Ammon's horn (tissue), 1 donor: Measurements from ENCODE around the gene APLP2.
A peak's percentile ranks its signal among the peaks of the same experiment; 100 is the strongest.
"Not testable (repeated sequence)": the region's sequence is repeated elsewhere in the genome, so short reads cannot be mapped to it uniquely, and the experiment has no call there.

Experiments
- DNase-seq: peaks from one replicate; pipeline ENCODE4 v3.0.0-alpha.2; 2016; ENCODE audit warnings: low spot score

The APLP2 gene

DNA sequence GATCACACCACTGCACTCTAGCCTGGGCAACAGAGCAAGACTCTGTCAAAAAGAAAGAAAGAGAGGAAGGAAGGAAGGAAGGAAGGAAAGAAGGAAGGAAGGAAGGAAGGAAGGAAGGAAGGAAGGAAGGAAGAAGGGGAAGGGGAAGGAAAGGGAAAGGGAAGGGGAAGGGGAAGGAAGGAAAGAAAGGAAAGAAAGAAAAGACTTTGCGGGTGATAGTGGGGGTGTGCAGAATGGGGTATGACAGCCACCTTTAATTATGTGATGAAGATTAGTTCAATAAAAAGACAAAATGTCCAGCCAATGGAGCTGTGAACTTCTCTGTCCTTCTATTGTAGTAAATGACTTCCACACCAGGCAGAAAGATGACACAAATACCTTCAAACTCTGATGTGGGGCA lies 8.7 kb upstream of the APLP2 start:
- no peak for DNase-seq

DNA sequence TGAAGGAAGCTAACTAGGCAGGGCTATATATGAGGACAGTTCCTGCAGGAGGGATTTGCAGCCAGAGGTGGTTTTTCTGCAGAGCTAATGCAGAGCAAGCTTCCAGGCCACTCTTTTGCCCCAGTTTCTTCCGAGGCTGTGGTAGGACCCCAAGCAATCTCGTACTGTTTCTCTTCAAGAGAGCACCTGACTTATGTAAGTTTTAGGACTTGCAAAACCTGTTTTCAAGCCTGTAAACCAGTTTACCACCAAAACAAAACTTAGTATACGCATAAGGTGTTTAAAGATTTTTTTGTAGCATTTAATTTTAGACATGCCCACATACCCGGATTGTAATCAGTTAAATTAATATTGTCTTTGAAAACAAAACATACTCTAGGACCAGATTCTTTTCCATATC lies 7.7 kb upstream of the APLP2 start:
- no peak for DNase-seq

DNA sequence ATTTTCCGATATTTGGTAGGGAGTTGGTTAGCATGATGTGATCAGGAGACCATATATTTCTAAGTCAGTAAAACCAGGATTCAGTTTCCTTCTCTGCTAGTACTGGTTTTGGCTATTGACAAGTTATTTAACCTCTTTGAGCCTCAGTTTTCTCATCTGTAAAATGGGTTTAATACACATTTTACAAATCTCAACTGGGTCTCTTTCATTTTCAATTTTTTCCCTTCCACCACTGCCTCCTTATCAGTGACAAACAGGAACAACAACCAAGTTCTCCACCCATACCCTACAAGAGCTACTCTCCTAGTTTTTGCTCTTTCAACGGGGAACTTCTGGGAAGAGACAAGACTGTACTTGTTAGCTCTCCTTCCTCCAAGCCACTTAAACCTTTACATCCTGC lies 6.2 kb upstream of the APLP2 start:
- DNase-seq: no peak

DNA sequence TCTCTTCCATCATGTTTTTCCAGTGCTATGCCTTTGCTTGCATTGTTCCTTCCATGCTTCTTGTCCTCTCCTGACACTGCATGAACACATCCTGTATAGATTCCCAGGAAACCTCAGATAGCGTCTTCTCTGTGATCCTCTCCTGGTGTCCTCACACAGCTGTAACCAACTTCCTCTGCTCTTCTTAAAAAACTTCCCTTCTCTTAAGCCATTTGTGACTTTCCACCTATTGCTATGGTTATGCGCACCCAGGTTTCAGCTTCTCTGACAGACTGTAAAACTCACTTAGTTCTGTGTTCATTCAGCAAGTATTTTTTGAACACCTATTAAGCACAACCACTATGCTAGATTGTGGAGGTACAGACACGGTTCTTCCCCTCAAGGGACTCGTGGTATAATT lies 5.1 kb upstream of the APLP2 start:
- DNase-seq: no peak

DNA sequence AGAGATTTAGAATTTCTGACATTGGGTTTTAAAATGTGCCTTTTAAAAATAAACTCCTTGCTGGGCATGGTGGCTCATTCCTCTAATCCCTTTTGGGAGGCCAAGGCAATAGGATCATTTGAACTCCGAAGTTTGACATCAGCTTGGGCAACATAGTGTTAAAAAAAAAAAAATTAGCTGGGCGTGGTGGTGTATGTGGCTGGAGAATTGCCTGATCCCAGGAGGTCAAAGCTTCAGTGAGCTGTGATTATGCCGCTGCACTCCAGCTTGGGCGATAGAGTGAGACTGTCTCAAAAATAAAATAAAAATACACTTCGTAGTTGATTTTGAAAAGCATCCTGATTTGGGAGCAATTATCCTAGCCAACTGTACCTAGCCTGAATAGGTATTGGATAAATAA lies 3.4 kb upstream of the APLP2 start:
- DNase-seq: no peak

DNA sequence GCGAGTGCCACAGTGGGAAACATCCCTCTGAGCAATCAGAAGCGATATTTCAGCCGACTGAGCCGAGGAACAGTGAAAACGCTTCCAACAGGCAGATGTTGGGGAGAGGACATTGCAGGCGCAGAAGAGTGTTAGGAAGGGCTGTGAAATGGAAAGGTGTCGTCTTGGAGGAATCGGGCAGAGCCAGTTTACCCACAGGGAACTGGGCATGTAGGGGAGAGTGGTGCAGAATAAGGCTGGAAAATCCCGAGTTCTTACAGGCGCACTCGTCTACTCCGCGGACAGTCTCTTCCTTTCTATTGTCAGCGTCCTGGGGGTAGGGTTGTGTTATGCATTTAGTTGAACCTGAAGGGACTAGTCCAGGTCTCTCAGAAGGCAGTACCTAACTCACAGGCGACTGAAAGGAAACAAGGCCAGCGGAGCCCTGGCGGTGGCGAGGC lies 1.1 kb upstream of the APLP2 start:
- DNase-seq: peak; percentile 3

DNA sequence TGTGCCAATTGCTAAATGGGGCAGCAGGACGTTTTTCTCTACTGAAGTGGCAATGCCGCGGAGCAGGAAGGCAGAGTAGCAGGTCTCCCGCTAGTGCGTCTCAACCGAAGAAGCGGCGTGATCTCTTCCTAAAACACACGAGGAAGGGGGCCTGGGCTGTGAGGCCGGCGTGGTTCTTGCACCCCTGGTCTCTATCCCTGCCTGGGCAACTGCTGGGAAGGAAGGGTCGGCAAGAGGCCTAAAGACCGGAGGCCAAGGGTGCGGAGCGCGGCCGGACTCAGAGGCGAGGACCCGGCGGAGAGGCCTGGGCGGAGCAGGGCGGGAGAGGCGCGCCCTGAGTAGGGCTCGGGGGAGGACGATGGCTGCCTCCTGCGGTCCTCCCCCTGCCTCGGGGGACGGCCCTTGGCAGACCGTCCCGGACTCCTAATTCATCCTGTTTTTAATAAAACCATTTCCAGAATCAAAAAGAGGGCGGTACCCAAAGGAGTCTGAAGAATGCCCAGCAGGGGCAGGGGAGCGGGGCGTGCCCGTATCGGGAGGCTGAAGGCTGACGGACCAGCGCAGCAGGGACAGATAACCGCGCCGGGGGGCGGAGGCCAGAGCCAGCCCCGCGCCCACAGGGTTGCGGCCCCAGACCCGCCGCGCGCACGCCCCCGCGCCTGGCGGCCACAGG lies 572 bp upstream of the APLP2 start:
- peak; percentile 72 for DNase-seq

DNA sequence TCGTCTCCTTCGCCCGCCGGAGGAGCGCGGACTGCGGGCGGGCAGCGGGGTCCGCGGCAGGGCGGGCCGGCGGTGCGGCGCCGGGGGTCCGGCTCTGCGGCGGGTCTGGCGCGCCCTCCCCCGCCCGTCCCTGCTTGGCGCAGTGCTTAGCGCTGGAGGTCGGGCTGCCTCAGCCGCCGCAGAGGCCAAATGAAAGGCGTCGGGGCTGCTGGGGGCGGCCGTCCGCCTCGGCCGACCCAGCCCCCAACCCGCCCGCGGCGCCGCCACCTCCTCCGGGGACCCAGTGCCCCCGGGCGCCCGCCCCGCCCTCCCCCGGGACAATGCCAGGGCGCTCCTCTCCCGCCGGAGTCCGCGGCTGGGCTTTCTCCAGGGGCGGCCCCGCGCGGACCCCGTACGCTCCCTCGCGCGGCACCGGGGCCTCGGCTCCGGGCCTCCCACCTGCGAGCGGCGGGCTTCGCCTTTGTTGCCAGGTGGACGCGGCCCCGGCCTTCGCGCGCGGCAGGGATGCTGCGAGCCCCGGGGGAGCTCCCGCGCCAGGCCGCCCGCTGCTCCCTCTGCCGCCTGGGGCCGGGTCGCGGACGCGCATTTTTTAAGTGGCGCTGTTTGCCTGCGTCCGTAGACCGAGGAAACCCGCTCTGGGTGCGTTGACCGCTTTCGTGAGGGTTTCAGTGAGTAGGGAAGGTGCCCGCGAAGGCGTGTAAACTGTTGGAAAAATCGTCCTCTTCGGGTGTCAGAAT lies 583 bp downstream of the APLP2 start:
- peak; percentile 41 for DNase-seq

DNA sequence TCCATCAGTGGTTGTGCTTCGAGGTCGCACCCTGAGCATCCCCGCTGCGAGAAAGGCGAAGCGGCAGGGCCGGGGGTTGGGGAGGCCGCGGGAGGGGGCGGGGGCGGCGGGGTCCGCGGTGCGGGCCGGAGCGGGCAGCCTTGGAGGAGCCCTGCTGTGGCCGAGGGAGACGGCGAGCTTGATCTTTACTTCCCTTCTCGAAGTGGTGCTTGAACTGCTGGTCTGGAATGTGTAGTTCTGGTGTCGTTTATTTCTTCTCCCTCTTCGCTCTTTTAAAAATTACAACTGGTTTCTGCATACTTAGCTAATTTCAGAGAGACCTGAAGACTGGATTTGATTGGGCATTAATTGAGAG lies 1.1 kb downstream of the APLP2 start:
- DNase-seq: peak; percentile 36

DNA sequence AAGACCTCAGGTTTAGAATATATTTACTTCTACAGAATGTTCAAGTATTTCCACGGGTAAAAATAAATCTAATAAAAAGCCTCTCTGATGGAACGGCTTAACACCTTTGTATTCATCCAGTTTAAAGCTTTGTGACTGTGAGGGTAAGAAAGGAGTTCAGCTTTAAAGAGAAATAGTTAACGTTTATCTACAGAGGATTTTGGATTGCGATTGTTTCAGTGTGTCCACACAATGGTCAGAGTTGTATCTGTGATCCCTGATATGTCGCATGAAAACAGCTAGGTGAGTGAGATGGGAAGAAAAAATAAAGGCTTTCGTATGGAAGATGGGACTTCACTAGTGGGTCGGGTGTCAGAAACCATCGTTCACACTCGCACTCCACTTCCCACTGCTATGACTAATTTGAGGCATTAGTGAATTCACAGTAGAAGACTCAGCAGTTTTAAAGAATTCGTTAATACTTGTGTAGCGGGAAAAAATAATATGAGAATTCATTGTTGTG lies 1.6 kb downstream of the APLP2 start:
- peak; percentile 45 for DNase-seq

DNA sequence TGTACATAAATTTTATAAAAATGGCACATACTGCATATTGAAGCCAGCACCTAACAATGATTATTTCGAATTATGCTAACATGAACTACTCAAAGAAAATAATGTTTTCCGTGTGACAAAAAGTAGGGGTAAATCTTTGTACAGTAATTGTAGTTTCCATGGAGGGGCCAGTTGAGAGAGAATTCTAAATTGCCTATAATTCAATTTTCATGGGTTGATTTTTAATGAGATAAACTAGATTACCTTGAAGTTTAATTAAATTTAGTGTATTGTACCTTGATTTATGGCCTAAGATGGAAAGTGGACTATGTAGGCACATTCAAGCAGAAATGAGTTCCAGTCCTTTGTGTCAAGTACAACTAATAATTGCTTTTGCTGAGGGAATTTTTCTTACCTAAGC lies 5.0 kb downstream of the APLP2 start:
- DNase-seq: no peak

DNA sequence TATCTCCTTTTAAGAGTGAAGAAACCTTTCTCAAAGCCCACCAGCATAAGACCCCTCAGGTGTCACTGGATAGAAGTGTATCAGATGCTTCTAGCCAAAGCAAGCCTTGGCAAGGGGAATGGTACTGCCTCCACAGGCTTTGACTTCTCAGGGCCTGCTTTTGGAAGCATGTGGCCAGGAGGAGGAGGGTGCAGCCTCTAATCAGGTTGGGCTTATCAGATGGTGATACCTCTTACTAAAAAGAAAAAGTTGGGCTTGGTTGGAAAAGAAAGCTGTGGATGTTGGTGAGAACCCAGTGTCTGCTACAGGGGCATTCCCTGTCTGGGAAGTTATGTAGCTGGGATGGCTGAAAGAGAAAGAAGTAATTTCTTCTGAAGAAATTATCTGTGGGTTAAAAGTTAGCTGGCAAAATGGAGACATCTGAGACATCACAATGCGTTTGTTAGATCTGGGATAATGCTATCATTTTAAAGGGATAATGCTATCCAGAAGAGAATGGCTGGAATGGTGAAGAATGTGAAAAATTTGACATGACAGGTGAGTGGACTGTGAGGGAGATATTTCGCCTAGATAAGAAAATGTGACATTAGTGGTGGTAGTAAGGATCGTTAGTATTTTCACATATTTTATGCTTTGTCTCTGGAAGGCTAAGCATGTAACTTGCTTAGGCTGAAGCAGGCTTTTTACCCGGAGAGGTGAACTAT lies 7.2 kb downstream of the APLP2 start:
- no peak for DNase-seq

DNA sequence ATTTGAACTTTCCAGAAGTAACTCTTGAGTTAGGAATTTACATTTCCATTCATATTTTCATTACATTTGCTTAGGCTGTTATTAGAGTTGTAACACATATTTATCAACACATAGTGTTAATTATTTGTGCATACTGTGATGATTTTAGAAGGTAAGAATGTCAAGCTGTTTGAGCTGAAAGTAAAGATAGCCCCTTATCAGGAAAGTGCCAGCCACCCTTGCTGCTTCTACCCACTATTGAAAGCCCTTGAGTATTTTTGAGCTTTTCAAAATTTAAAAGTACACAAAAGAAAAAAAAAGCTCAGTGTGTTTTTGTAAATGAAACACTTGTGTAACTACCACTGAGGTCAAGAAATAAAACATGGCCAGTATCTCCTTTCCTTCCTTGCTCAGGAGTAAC lies 8.0 kb downstream of the APLP2 start:
- DNase-seq: no peak

DNA sequence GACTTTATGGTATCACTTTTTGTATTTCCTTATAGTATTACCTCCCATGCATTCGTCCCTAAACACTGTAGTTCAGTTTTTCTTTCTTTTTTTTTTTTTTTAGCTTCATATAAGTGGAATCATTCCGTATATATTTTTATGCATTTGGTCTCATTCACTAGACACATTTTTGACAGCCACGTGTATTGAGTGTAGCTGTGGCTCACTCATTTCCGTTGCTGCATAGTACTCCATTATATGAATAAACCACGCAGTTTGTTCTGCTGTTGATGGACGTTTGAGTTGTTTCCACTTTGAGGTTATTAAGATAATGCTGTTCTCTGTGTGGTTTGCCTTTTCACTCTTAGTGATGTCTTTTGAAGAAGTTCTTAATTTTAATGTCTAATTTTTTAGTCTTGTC lies 8.4 kb downstream of the APLP2 start:
- DNase-seq: no peak

DNA sequence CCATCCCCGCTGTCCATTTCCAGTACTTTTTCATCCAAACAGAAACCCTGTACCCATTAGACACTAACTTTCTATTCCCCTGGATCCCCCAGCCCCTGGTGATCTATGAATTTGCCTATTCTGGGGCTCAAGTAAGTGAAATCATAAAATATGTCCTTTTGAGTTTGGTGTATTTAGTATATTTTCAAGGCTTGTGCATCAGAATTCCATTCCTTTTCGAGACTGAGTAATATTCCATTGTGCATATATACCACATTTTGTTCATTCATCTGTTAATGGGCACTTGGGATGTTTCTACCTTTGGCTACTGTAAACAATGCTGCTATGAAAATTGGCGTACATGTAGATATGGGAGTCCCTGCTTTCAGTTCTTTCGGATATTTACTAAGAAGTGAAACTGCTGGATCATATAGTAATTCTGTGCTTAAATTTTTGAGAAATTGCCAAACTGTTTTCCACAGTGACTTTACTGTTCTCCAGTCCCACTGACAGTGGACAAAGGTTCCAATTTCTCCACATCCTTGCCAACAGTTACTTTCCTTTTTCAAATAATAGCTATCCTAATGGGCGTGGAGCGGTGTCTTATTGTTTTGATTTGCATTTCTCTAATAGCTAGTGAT lies 16.1 kb downstream of the APLP2 start:
- no peak for DNase-seq

DNA sequence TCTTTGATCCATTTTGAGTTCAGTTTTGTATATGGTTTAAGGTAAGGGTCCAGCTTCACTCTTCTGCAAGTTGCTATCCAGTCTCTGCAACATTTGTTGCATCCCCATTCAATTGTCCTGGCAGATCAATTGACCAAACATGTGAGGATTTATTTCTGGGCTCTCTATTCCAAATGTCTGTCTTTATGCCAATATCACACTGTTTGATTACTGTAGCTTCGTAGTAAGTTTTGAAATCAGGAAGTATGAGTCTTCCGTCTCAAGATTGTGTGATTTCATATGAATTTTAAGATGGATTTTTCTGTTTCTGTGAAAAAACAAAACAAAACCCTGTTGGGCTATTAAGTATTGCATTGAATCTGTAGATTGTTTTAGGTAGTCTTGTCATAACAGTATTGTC lies 17.0 kb downstream of the APLP2 start:
- no peak for DNase-seq

DNA sequence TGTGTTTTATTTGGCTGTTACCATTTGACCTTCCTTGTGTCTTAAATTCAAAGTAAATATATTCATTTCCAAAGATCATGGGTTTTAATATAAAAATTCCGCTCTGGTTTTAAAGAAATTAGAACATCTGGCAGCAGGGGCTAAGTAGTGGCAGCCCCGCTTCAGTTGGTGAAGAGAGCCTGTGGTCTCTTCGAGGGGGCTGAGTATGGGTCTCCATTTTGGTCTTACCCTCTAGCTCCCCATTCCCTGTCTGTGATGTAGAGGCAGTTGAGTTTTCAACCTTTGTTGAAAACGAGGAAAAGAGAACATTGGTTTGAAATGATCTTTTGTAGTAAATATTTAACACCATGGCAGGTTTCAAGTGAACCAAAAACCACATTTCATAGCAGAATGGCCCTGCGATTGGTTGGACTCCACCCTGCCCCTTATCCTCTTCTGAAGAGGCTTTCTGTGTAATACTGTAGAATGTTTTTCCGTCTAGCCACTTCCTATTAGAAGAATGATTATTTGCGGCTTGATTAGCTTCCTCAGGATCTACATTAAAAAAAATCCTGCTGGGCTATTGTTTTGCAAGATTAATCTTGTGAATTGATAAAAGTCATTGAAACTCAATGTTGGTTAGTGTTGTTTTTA lies 17.7 kb downstream of the APLP2 start:
- DNase-seq: no peak

DNA sequence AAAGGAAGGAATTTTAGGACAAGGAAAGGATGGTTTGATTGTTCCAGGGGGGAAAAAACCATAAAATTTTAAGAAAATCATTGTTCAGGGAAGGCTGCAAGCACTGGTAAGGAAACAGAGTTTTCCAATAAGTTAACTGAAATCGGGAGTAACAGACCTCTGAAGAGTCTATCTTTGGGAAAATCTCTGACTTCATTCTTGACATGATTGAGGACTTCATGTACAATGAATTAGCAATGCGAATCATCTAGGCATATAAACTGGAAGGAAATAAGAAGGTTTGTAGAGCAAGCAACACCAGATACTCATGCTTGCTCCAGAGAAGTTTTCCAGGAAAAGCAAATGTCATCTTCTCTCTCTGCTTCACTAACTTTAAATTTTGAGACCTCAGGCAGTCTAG lies 18.5 kb downstream of the APLP2 start:
- DNase-seq: no peak

DNA sequence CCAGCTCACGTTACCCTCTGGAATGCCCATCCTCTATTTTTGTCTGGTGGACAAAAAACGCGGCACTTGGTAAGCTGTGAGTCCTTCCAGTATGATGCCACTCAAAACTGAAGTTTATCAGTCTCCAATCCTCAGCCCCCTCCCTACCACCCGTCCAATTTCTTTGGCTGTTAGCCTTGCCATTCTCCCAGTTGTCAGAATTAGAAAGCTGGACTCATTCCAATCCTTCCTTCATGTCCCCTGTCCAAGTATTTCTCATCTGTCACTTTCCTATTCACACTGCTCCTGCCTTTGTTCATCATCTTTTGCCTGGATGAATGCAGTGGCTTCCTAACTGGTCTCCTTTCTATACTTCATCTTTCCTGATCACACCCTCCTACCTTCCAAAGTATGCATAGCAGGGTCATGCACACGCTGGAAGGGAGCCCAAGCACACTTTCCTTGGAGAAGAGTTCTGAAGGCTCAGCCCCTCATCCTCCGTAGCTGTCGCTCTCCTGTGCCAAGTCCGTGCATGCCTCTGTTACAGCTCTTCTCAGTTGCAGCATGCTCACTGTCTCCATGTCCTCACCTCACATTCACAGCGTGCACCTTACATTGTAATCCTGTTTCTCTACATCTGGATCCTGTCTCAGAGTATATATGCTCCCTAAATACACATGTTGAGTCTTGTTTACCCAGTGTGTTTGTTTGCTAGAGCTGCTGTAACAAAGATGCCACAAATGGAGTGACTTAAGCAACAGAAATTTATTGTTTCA lies 19.4 kb downstream of the APLP2 start:
- DNase-seq: no peak

DNA sequence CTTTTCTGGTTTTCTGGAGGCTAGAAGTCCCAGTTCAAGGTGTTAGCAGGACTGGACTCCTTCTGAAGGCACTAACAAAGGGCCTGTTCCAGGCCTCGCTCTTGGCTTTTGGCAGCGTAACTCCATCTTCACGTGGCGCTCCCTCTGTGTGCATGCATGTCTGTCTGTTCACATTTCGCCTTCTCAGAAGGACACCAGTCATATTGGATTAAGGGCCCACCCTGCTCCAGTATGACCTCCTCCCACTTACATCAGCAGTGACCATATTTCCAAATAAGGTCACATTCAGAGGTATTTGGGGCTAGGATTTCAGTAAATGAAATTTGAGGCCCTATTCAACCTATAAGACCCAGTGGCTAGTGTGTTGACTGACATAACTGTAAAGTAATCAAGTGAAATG lies 20.0 kb downstream of the APLP2 start:
- DNase-seq: no peak

DNA sequence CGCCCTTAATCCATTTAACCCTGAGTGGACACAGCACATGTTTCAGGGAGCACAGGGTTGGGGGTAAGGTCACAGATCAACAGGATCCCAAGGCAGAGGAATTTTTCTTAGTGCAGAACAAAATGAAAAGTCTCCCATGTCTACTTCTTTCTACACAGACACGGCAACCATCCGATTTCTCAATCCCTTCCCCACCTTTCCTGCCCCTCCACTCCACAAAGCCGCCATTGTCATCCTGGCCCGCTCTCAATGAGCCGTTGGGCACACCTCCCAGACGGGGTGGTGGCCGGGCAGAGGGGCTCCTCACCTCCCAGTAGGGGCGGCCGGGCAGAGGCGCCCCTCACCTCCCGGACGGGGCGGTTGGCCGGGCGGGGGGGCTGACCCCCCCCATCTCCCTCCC lies 20.8 kb downstream of the APLP2 start:
- not testable (repeated sequence) for DNase-seq
